Measurements from ENCODE around the gene PPP4R3B. TPM values are rescaled to one million over a fixed set of nuclear protein-coding genes. Genes with fewer than 3 reads are reported as not detected.
A peak's percentile ranks its signal among the peaks of the same experiment; 100 is the strongest.
"Not testable (repeated sequence)": the region's sequence is repeated elsewhere in the genome, so short reads cannot be mapped to it uniquely, and the experiment has no call there.

PPP4R3B gene
- total RNA-seq, 2 experiments from 2014 or later, result 70.5 to 80.6 TPM

GRCh38 chr2:55598056-55598795 is 19.2 kb downstream of the PPP4R3B start:
- no peak for ATAC-seq
- Mint-ChIP-seq H3K27ac (no peak overlapping the region), H3K9me3 (no peaks in the 10 kb centered on the region), H3K4me3 (no peak overlapping the region), H3K27me3 (no peaks in the 10 kb centered on the region), H3K36me3 (ENCODE audit: low read depth) (peaks cover 48% of the 10 kb centered on the region), H3K4me1 (ENCODE audit: low read depth) (peaks cover 35% of the 10 kb centered on the region)
- intact Hi-C loops (cut with micrococcal nuclease), result no loop called here
- POLR2A ChIA-PET, result interaction anchor here (0.6 to 0.8 kb wide), 2 partner anchors 8 to 236 kb away, joined by 3 read pairs; no protein-coding TSS in a partner anchor
- CTCF ChIA-PET, result interaction anchor here (0.9 to 1.5 kb wide), 4 partner anchors 19 to 78 kb away, joined by 3 to 4 read pairs (median 3); partner anchors contain the start of gene CFAP36
- no peak for DNase-seq
- TF ChIP-seq CTCF (IDR thresholded peaks at IDR 0.05), result no peak

DNA sequence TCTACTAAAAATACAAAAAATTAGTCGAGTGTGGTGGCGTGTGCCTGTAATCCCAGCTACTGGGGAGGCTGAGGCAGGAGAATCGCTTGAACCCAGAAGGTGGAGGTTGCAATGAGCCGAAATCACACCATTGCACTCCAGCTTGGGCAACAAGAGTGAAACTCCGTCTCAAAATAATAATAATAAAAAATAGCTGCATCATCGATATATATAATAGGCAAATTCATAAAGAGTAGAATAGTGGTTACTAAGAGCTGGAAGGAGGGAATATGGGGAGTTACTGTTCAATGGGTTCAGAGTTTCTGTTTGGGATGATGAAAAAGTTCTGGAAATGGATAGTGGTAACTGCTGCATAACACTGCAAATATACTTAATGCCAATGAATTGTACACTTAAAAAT is 20.6 kb downstream of the PPP4R3B start:
- ChIA-PET POLR2A (interaction anchor here (0.6 to 1.4 kb wide), 2 partner anchors 12 to 14 kb away, joined by 3 read pairs; no protein-coding TSS in a partner anchor), CTCF (interaction anchor here (1.5 kb wide), 1 partner anchor 77 kb away, joined by 4 read pairs; the partner anchor contains the start of gene CFAP36)
- H3K27me3 Mint-ChIP-seq; ATAC-seq; H3K4me3 Mint-ChIP-seq; intact Hi-C loops (cut with micrococcal nuclease); H3K9me3 Mint-ChIP-seq; DNase-seq; H3K27ac Mint-ChIP-seq: not testable (repeated sequence)
- H3K36me3 Mint-ChIP-seq (ENCODE audit: low read depth), result peaks cover 40% of the 10 kb centered on the region
- H3K4me1 Mint-ChIP-seq (ENCODE audit: low read depth), result peaks cover 38% of the 10 kb centered on the region

- POLR2A ChIA-PET, result interaction anchor here (1.1 kb wide), 1 partner anchor 9 kb away, joined by 3 read pairs; no protein-coding TSS in a partner anchor
- TF ChIP-seq CTCF (IDR thresholded peaks at IDR 0.05), result no peak
- Mint-ChIP-seq H3K4me1 (ENCODE audit: low read depth) (peaks cover 46% of the 10 kb centered on the region), H3K27me3 (no peaks in the 10 kb centered on the region), H3K4me3 (no peak overlapping the region), H3K36me3 (ENCODE audit: low read depth) (peaks cover 41% of the 10 kb centered on the region), H3K9me3 (no peaks in the 10 kb centered on the region), H3K27ac (no peak overlapping the region)
- intact Hi-C loops (cut with micrococcal nuclease), result no loop called here
- DNase-seq (no peak), ATAC-seq (no peak)
- CTCF ChIA-PET, result interaction anchor here (1.1 kb wide), 1 partner anchor 40 kb away, joined by 3 read pairs; no protein-coding TSS in a partner anchor
Observed at GRCh38 chr2:55595536-55595935, 21.9 kb downstream of the PPP4R3B start.

- H3K4me3 Mint-ChIP-seq, result no peak overlapping the region
- peaks cover 27% of the 10 kb centered on the region for H3K36me3 Mint-ChIP-seq (ENCODE audit: low read depth)
- H3K27me3 Mint-ChIP-seq, result no peaks in the 10 kb centered on the region
- no peak for DNase-seq
- no peak for TF ChIP-seq CTCF (IDR thresholded peaks at IDR 0.05)
- POLR2A ChIA-PET, result interaction anchor here (0.6 to 1.7 kb wide), 3 partner anchors 17 to 174 kb away, joined by 3 to 4 read pairs (median 3); no protein-coding TSS in a partner anchor
- no peak for ATAC-seq
- no peaks in the 10 kb centered on the region for H3K9me3 Mint-ChIP-seq
- CTCF ChIA-PET, result interaction anchor here (2.4 kb wide), 1 partner anchor 11 kb away, joined by 7 read pairs; no protein-coding TSS in a partner anchor
- peaks cover 36% of the 10 kb centered on the region for H3K4me1 Mint-ChIP-seq (ENCODE audit: low read depth)
- H3K27ac Mint-ChIP-seq, result no peak overlapping the region
- intact Hi-C loops (cut with micrococcal nuclease), result no loop called here
Observed at GRCh38 chr2:55592130-55592529, 25.3 kb downstream of the PPP4R3B start.

GRCh38 chr2:55590810-55591440 is 26.5 kb downstream of the PPP4R3B start:
- no peak overlapping the region for H3K4me3 Mint-ChIP-seq
- H3K9me3 Mint-ChIP-seq, result no peaks in the 10 kb centered on the region
- H3K36me3 Mint-ChIP-seq (ENCODE audit: low read depth), result peaks cover 23% of the 10 kb centered on the region
- DNase-seq (no peak), ATAC-seq (peak; percentile 95)
- H3K27ac Mint-ChIP-seq, result peak overlapping the region; percentile 64
- intact Hi-C loops (cut with micrococcal nuclease), result no loop called here
- H3K4me1 Mint-ChIP-seq (ENCODE audit: low read depth), result peaks cover 40% of the 10 kb centered on the region
- no peak for TF ChIP-seq CTCF (IDR thresholded peaks at IDR 0.05)
- H3K27me3 Mint-ChIP-seq, result no peaks in the 10 kb centered on the region
- POLR2A ChIA-PET, result no interaction called here
- CTCF ChIA-PET, result no interaction called here
